Ovary (tissue), 3 donors: ENCODE results near the gene ARID1B.

ENCODE experiments used
- EP300 ChIP-seq: sonication (generic); formaldehyde crosslinking; IDR thresholded peaks from one replicate; pipeline ENCODE4 v1.6.1; 2017; ENCODE audit warnings: antibody characterized with exemption
- POLR2A ChIP-seq: fragments of 450-650 bp; IDR thresholded peaks from one replicate; pipeline ENCODE4 v1.6.1; 2017; ENCODE audit warnings: antibody characterized with exemption, mild to moderate bottlenecking, moderate library complexity
- TF ChIP-seq, protein P1 (sequence below), 3 donors: fragments of 450-650 bp in 2 of 3; fragments of 200-600 bp in 1 of 3; IDR thresholded peaks; one replicate each; pipeline versions ENCODE4 v1.5.1 to v1.8.0; 2016 to 2022; ENCODE audit warnings: antibody characterized with exemption in 3 of 3, mild to moderate bottlenecking in 1 of 3
- donor health status: DM: no; HTN: no; CAD: no.

DNA sequence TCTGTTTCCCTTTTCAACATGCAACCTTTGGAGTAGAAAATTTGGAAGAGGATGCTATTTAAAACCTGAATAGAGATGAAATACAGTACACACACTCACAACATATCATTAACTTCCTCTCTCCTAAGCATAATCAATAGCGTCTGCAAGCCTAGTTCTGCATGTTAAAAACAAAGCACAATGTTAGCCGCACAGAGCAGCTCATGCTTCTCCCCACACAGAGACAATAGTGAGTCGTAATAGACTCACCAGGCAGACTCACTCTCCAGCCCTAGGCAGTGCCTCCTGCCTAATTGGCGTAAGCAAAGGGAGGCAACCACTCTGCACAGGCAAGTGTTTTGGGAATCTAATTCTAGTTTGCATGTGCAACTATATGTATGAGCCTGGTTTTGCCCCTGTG, 45.8 kb upstream of the ARID1B start:
- TF ChIP-seq, protein P1, sequence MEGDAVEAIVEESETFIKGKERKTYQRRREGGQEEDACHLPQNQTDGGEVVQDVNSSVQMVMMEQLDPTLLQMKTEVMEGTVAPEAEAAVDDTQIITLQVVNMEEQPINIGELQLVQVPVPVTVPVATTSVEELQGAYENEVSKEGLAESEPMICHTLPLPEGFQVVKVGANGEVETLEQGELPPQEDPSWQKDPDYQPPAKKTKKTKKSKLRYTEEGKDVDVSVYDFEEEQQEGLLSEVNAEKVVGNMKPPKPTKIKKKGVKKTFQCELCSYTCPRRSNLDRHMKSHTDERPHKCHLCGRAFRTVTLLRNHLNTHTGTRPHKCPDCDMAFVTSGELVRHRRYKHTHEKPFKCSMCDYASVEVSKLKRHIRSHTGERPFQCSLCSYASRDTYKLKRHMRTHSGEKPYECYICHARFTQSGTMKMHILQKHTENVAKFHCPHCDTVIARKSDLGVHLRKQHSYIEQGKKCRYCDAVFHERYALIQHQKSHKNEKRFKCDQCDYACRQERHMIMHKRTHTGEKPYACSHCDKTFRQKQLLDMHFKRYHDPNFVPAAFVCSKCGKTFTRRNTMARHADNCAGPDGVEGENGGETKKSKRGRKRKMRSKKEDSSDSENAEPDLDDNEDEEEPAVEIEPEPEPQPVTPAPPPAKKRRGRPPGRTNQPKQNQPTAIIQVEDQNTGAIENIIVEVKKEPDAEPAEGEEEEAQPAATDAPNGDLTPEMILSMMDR (IDR thresholded peaks at IDR 0.05): no peak
- TF ChIP-seq POLR2A: no peak
- TF ChIP-seq EP300: no peak
